WTC11 (cell line): Measurements from ENCODE around the gene XPNPEP3. TPM values are rescaled to one million over a fixed set of nuclear protein-coding genes. Genes with fewer than 3 reads are reported as not detected.

Experiments
- microRNA-seq: library from miRNA; unstranded; fragments of <30 nt; microRNA quantifications from one replicate; pipeline ENCODE4 v1.2.0, GENCODE V29; 2022; ENCODE audit warnings: borderline number of aligned reads
- total RNA-seq: library from RNA; stranded (reverse); gene quantifications from 3 replicates; pipeline ENCODE4 v1.2.3, GENCODE V29; 2021

XPNPEP3 gene
- total RNA-seq, 1 experiment from 2014 or later = 28.2 TPM

Small RNA genes within 50 kb of the gene (microRNA-seq; reads per million reads assigned to microRNA genes)
- gene MIR4766 = 2.1 reads per million

Other genes with a start within 250 kb of the XPNPEP3 start
- gene MRTFA, start 220.4 kb upstream of the XPNPEP3 start, total RNA-seq = 39.7 to 49.8 TPM (median 48.4 TPM) in 3 replicates
- gene MCHR1, start 177.7 kb upstream of the XPNPEP3 start, total RNA-seq = 0.57 to 1.0 TPM (median 0.69 TPM) in 3 replicates
- 22.0 to 29.6 TPM (median 25.2 TPM) in 3 replicates for gene SLC25A17, start 37.8 kb upstream of the XPNPEP3 start, total RNA-seq
- 289 to 303 TPM (median 291 TPM) in 3 replicates for gene ST13, start 509 bp upstream of the XPNPEP3 start, total RNA-seq
- not detected in 3 replicates for gene DNAJB7, start 5.0 kb downstream of the XPNPEP3 start, total RNA-seq
- 68.2 to 70.8 TPM (median 70.3 TPM) in 3 replicates for gene RBX1, start 94.2 kb downstream of the XPNPEP3 start, total RNA-seq
- 95.6 to 97.1 TPM (median 95.8 TPM) in 3 replicates for gene EP300, start 235.4 kb downstream of the XPNPEP3 start, total RNA-seq